ENCODE measurements around the gene PPP1R13L.
A peak's percentile ranks its signal among the peaks of the same experiment; 100 is the strongest.
"Not testable (repeated sequence)": the region's sequence is repeated elsewhere in the genome, so short reads cannot be mapped to it uniquely, and the experiment has no call there.

PPP1R13L gene

DNA sequence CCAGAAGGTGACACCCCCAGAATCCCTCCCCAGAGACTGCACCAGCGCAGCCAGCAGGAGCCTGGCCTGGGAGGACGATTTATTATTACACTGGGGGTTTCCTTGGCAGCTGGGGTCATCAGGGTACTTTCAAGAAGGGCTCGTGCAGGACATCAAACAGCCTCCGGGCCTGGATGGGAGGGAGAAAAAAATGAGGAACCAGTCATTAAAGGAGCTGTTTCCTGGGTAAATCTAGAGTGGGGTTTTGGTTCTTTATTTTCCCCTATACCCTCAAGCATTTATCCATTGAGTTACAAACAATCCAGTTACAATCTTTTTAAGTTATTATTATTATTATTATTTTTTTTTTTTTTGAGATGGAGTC lies 4.7 kb upstream of the PPP1R13L start:
- DNase-seq (ENCODE audit: low spot score) (no peak), ATAC-seq (ENCODE audit: low read depth) (no peak)
- Histone ChIP-seq H3K27ac (ENCODE audit: poor library complexity, severe bottlenecking) (peak overlapping the region; percentile 98), H3K4me1 (ENCODE audit: insufficient read depth, poor library complexity, severe bottlenecking) (peaks cover 3% of the 10 kb centered on the region), H3K36me3 (ENCODE audit: low read depth) (peaks cover 38% of the 10 kb centered on the region), H3K9me3 (ENCODE audit: severe bottlenecking) (no peaks in the 10 kb centered on the region), H3K4me3 (ENCODE audit: severe bottlenecking) (no peak overlapping the region), H3K27me3 (ENCODE audit: insufficient read depth, poor library complexity, severe bottlenecking) (no peaks in the 10 kb centered on the region)
- TF ChIP-seq, protein P1, sequence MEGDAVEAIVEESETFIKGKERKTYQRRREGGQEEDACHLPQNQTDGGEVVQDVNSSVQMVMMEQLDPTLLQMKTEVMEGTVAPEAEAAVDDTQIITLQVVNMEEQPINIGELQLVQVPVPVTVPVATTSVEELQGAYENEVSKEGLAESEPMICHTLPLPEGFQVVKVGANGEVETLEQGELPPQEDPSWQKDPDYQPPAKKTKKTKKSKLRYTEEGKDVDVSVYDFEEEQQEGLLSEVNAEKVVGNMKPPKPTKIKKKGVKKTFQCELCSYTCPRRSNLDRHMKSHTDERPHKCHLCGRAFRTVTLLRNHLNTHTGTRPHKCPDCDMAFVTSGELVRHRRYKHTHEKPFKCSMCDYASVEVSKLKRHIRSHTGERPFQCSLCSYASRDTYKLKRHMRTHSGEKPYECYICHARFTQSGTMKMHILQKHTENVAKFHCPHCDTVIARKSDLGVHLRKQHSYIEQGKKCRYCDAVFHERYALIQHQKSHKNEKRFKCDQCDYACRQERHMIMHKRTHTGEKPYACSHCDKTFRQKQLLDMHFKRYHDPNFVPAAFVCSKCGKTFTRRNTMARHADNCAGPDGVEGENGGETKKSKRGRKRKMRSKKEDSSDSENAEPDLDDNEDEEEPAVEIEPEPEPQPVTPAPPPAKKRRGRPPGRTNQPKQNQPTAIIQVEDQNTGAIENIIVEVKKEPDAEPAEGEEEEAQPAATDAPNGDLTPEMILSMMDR (IDR thresholded peaks at IDR 0.05; ENCODE audit: poor library complexity, severe bottlenecking), result no peak

DNA sequence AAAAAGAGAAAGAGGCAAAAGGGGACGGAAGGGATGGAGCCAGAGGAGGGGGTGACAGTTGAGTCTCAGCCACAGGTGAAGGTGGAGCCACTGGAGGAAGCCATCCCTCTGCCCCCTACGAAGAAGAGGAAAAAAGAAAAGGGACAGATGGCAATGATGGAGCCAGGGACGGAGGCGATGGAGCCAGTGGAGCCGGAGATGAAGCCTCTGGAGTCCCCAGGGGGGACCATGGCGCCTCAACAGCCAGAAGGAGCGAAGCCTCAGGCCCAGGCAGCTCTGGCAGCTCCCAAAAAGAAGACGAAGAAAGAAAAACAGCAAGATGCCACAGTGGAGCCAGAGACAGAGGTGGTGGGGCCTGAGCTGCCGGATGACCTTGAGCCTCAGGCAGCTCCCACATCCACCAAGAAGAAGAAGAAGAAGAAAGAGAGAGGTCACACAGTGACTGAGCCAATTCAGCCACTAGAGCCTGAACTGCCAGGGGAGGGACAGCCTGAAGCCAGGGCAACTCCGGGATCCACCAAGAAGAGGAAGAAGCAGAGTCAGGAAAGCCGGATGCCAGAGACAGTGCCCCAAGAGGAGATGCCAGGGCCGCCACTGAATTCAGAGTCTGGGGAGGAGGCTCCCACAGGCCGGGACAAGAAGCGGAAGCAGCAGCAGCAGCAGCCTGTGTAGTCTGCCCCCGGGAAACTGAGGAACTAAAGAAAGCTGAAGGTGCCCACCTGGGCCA lies 4.1 kb upstream of the PPP1R13L start:
- Histone ChIP-seq H3K4me3 (ENCODE audit: severe bottlenecking) (no peak overlapping the region), H3K36me3 (ENCODE audit: low read depth) (peaks cover 33% of the 10 kb centered on the region), H3K4me1 (ENCODE audit: insufficient read depth, poor library complexity, severe bottlenecking) (peaks cover 3% of the 10 kb centered on the region), H3K27ac (ENCODE audit: poor library complexity, severe bottlenecking) (peak overlapping the region; percentile 98), H3K27me3 (ENCODE audit: insufficient read depth, poor library complexity, severe bottlenecking) (no peaks in the 10 kb centered on the region), H3K9me3 (ENCODE audit: severe bottlenecking) (no peaks in the 10 kb centered on the region)
- DNase-seq (ENCODE audit: low spot score) (no peak), ATAC-seq (ENCODE audit: low read depth) (no peak)
- TF ChIP-seq, protein P1 (IDR thresholded peaks at IDR 0.05; ENCODE audit: poor library complexity, severe bottlenecking), result no peak

DNA sequence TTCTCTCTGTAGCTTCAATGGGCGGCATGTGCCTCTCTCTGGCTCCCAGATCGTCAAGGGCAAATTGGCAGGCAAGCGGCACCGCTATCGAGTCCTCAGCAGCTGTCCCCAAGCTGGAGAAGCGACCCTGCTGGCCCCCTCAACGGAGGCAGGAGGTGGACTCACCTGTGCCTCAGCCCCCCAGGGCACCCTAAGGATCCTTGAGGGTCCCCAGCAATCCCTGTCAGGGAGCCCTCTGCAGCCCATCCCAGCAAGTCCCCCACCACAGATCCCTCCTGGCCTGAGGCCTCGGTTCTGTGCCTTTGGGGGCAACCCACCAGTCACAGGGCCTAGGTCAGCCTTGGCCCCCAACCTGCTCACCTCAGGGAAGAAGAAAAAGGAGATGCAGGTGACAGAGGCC lies 3.3 kb upstream of the PPP1R13L start:
- TF ChIP-seq, protein P1 (IDR thresholded peaks at IDR 0.05; ENCODE audit: poor library complexity, severe bottlenecking), result no peak
- Histone ChIP-seq H3K36me3 (ENCODE audit: low read depth) (peaks cover 25% of the 10 kb centered on the region), H3K9me3 (ENCODE audit: severe bottlenecking) (no peaks in the 10 kb centered on the region), H3K4me3 (ENCODE audit: severe bottlenecking) (no peak overlapping the region), H3K4me1 (ENCODE audit: insufficient read depth, poor library complexity, severe bottlenecking) (peaks cover 5% of the 10 kb centered on the region), H3K27ac (ENCODE audit: poor library complexity, severe bottlenecking) (peak overlapping the region; percentile 98), H3K27me3 (ENCODE audit: insufficient read depth, poor library complexity, severe bottlenecking) (no peaks in the 10 kb centered on the region)
- DNase-seq (ENCODE audit: low spot score) (no peak), ATAC-seq (ENCODE audit: low read depth) (no peak)

DNA sequence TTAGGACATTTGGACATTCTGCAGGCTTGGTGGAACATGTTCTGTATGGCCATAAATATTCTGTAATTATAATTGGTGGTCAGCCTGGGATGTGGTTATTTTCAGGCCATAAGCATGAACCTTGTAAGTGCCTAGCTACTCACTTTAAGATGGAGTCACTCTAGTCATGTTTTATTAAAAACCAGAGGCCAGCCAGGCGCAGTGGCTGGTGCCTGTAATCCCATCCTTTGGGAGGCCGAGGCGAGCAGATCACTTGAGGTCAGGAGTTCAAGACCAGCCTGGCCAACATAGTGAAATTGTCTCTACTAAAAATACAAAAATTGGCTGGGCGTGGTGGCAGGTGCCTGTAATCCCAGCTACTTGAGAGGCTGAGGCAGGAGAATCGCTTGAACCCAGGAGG lies 2.7 kb upstream of the PPP1R13L start:
- not testable (repeated sequence) for H3K9me3 ChIP-seq (ENCODE audit: severe bottlenecking); DNase-seq (ENCODE audit: low spot score); H3K27me3 ChIP-seq (ENCODE audit: insufficient read depth, poor library complexity, severe bottlenecking); ATAC-seq (ENCODE audit: low read depth)
- H3K4me3 ChIP-seq (ENCODE audit: severe bottlenecking), result peak overlapping the region; percentile 92
- H3K4me1 ChIP-seq (ENCODE audit: insufficient read depth, poor library complexity, severe bottlenecking), result peaks cover 10% of the 10 kb centered on the region
- peaks cover 24% of the 10 kb centered on the region for H3K36me3 ChIP-seq (ENCODE audit: low read depth)
- peak overlapping the region; percentile 98 for H3K27ac ChIP-seq (ENCODE audit: poor library complexity, severe bottlenecking)

DNA sequence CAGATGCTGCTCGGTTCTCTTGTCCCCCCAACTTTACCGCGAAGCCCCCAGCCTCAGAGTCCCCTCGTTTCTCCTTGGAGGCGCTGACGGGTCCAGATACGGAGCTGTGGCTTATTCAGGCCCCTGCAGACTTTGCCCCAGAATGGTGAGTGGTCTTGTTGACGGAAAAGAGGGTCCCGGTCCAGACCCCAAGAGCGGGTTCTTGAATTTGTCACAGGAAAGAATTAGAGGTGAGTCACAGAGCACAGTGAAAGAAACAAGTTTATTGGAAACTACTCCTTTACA lies 2.2 kb upstream of the PPP1R13L start:
- peak overlapping the region; percentile 98 for H3K27ac ChIP-seq (ENCODE audit: poor library complexity, severe bottlenecking)

More for the DNA sequence above, 2.2 kb upstream of the PPP1R13L start:
- ATAC-seq (ENCODE audit: low read depth), result no peak
- TF ChIP-seq, protein P1 (IDR thresholded peaks at IDR 0.05; ENCODE audit: poor library complexity, severe bottlenecking), result peak; percentile 1
- Histone ChIP-seq H3K36me3 (ENCODE audit: low read depth) (peaks cover 20% of the 10 kb centered on the region), H3K4me3 (ENCODE audit: severe bottlenecking) (peak overlapping the region; percentile 92), H3K27me3 (ENCODE audit: insufficient read depth, poor library complexity, severe bottlenecking) (no peaks in the 10 kb centered on the region), H3K4me1 (ENCODE audit: insufficient read depth, poor library complexity, severe bottlenecking) (peaks cover 12% of the 10 kb centered on the region), H3K9me3 (ENCODE audit: severe bottlenecking) (no peaks in the 10 kb centered on the region)
- DNase-seq (ENCODE audit: low spot score), result no peak
